T follicular helper cell (primary cell): ENCODE data around the gene VAMP5.
"Not testable (repeated sequence)": the region's sequence is repeated elsewhere in the genome, so short reads cannot be mapped to it uniquely, and the experiment has no call there.

Experiments
- DNase-seq: peaks from one replicate; pipeline ENCODE4 v3.0.0-alpha.2; 2020; ENCODE audit warnings: low read depth

Gene VAMP5

DNA sequence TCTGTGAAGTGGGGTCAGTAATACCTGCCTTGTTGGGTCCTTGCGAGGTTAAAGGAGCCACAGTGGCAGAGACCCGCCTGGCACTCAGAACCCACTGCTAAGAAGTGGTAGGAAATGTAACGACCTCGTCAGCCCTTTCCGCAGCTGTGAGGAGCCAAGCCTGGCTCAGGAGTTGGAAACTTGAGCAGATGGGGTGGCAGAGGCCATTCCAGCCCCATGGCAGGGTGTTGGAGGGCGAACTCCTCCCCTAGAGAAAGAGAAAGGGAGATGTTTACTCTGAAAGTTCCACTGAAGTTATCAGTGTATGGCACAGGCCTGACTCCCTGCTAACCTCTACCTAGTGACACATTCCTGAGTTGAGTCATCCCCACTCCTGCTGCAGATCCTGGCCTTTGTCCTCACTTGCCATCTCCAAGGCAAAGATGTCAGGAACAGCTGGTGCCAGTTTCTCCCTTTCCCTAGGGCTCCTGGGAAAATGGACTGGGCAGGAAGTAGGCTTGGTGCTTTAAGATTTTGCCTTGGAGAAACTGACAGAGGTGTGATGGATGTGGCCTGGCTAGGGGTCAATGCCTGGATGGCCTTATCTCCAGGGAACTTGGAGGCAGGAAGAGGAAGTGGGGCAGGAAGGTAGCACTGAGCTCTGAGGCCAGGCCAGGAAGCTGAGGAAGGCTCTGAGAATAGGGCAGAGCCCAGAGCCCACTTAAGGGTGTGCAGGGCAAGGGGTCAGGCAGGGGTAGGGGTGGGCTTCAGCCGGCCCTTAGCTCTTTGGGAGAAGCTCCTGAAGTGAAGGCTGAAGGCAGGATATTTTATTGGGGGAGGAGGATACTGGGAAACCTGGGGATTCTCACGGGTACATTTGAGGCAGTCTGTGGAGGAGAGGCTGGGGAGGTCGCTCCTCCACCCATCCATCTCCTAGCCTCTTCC lies 888 bp downstream of the VAMP5 start:
- DNase-seq, result no peak

DNA sequence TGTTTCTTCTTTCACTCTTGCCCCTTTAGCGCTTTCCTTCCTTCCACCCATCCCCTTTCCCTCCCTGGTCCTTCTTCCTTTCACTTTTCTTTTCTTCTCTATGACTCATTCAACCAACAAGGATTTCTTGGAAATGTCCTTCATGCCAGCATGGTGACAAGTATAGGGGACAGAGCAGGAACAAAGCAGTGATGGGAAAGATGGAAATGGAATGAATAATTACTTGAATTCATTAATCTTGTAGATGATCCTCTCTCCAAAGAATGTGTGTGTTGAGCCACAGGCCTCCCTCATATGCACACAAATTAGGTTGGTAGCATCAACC lies 1.5 kb downstream of the VAMP5 start:
- no peak for DNase-seq

DNA sequence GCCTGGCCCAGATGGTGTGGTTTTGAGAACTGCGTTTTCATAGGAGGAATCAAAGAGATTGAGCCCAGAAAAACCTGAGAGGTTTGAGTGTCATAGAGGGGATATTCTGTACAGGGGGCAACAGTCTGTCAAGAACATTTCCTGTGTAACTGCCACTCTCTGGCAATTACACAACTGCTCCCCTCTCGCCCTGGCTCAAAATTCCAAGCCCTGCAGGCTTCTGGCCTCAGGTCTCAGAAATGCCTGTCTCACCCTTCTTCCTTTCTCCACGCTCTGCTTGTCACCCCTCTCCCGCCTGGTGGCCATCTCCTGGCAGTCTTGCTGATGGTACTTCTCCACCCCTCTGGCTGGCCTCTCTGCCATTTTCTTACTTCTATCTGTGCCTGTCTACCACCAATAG lies 4.0 kb downstream of the VAMP5 start:
- no peak for DNase-seq

DNA sequence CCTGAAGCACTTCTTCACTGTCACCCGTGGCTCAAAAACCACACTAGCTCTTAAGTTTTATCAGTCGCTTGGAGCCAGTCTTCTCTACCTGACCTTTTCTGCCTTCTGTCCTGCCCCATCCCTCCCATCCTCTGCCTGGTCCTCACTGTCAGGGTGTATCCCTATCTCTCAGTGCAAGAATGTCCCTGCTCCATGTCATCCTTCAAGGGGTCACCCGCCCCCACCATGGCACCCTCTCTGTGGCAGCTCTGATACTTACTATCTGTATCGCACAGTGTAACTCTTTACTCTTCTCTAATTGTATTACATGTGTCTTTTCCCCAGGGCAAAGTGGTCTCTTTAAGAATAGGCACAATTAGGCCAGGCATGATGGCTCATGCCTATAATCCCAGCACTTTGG lies 4.4 kb downstream of the VAMP5 start:
- no peak for DNase-seq

DNA sequence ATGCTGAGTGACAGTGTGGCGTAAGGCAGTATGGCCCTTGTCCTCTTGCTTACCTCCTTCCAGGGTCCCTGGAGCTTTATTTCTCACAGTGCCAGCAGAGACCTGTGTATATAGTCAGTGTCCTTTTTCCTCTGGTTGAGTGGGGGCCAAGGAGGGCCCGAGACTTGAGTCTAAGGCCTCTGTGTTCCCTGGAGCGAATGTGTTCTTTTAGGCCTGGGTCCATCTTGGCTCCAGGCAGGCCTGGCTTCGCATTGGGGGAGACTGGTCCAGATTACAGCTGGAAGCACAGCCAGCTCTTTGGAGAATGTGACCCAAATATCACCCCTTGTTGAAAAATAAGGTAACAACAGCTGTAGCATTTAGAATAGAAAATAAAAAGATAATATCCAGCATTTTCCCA lies 5.0 kb downstream of the VAMP5 start:
- no peak for DNase-seq

DNA sequence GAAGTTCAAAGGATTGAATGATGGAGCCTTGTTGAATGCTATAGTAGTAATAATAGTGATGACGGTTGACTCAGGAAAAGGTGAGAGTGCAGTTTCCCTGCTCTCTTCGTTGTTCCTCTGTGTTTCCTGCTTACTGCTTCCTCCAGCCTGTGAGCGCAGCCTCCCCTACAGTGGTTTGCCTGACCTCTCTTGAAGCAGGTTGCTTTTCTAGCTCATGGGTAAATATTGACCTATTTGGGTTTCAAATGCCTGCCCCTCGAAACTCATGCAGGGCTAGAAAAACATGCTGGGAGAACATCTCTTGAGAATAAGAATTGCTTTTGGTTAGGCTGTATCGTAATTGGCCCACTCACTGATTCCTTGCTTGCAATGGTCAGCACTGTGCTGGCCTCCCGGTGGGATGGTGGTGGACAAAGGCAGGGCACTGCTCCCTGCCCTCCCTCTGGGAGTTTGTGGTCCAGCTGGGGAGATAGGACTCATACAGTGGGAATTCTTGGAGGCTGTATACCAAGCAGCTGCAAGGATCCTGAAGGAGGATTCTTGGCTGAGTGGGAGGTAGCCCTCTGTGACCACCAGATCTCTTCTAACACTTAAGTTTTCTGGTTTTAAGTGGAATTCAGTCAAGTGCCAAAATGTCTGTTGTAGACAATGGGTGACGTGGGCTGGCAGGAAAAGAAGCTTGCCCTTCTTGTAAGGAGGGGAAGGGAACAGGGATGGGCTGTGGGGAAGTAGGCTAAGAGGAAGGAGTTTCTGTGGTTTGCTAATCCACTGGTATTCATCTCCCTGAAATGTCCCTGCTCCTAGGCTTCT lies 6.0 kb downstream of the VAMP5 start:
- no peak for DNase-seq

DNA sequence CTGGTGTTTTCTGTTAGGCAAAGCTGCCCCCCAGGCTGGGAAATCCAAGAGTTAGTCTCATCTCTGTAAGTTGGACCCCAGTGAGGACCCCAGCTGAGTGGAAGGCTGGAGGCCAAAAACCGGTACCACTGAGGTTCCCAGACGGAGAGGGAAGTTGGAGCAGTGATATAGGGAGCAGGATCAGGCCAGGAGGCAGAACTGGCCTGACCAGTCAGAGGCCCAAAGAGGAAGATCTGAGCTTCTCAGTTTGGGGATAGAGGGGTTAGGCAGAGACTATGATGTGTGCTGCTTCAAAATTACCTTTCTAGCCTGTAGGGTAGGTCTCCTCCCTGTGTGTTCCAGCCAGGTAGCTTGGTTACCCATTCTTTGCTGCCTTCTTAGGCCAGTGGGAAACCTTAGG lies 6.7 kb downstream of the VAMP5 start:
- DNase-seq, result no peak

DNA sequence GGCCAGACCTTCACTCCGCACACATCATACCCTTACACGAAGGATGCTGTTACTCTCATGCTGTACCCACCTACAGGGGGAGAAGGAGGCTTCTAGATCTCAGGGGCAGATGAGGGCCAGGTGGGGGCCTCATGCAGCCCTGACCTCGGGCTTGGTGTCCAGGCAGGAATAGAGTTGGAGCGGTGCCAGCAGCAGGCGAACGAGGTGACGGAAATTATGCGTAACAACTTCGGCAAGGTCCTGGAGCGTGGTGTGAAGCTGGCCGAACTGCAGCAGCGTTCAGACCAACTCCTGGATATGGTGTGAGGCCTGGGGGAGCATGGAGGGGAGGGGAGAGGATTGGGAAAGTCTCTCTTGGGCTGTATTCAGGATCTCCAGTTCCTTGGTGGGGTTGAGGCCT lies 7.3 kb downstream of the VAMP5 start:
- DNase-seq, result no peak

DNA sequence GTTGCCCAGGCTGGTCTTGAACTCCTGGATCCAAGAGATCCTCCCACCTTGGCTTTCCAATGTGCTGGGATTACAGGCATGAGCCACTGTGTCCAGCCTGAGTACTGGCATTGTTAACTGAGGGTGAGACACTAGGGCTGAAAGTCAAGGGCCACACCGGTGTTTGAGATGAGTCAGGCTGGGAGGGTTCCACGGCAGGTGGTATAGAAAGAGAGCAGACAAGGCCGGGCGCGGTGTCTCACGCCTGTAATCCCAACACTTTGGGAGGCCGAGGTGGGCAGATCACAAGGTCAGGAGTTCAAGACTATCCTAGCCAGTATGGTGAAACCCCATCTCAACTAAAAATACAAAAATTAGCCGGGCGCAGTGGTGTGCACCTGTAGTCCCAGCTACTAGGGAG lies 8.1 kb downstream of the VAMP5 start:
- not testable (repeated sequence) for DNase-seq

DNA sequence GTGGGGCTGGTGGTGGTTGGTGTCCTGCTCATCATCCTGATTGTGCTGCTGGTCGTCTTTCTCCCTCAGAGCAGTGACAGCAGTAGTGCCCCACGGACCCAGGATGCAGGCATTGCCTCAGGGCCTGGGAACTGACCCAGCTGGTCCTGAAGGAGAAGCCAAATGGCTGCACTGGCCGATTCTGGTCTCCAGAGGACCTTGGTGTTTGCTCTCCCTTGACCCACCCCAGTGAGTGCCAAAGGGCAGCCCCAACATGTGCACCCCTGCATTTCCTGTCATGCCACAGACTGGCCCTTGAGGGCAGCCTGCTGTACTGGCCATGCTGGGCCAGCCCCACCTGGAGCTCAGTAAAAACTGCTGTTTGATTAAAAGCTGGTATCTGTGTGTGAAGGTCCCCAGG lies 8.8 kb downstream of the VAMP5 start:
- DNase-seq, result no peak

DNA sequence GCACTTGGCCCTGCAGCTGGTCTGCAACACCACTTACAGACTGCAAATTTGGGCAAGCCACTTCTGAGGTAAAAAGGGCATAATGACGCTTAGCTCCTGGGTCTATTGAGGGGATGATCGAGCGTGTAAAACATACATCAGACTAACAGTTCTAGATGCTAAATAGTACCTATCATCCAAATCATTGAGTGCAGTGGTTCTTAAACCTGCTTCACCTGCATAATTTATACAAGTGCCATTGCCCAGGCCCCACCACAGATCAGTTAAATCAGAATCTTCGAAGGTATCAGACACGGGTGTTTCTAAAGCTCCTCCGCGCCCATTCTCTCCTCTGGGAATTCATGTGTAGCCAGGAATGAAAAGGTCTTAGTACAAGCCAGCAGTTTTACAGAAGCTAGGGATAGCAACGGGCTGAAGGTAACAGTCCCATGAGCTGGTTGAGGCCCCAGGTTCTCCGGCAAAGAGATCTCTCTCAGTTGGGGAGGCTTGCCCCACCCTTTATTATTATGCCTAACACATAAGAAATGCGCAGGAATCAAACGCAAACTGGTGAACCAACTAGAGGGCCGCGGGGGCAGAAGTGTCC lies 10.6 kb downstream of the VAMP5 start:
- no peak for DNase-seq

DNA sequence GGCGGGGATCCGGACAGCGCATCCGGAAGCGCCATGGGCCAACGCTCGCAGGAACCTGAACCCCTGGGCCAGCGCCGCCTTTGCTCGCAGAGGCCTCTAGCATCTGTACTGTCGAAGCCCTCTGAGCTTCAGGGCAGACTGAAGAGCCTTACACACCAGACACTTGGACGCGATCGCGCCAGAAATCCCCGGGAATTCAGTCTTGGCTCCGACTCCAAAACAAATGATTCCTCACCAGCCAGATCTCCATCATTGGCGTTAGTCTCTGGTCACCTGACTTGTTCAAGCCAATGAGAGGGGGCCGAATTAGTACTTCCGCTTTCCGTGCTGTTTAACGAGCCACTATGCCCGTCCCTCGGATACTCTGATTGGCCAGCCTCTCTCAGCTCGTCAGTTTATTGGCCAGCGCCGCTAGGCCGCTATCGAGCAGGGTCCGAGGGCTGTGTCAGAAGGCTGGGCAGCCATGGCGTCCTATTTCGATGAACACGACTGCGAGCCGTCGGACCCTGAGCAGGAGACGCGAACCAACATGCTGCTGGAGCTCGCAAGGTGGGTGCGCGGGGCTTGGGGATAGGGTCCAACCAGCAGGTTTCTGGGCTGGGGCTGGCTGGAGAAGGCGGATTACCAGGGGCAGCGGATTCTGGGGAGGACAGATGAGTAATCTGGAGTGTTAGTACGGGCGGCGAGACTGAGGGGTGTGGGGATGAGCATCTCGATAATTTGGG lies 11.2 kb downstream of the VAMP5 start, which contains the start of gene RNF181:
Gene RNF181, plus strand, starts transcription at position 445 of the 725 bp plus-strand sequence. Its CDS starts 19 bp downstream, at position 464.
- DNase-seq, result peak; percentile 87

DNA sequence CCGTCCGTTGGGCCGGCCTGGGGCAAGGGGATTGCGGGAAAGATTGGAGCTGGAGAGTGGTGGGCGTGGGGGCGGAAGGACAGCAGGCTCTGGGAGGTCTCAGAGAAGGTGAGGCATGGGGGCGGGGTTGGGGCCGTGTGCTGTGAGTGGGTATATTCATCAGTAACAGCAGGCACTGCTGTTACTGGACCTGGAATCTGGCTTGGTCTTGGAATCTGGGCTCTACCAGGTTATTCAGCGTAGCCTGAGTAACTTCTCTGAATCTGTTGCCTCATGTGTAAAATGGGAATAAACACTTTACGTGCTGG lies 11.7 kb downstream of the VAMP5 start:
- DNase-seq, result no peak

DNA sequence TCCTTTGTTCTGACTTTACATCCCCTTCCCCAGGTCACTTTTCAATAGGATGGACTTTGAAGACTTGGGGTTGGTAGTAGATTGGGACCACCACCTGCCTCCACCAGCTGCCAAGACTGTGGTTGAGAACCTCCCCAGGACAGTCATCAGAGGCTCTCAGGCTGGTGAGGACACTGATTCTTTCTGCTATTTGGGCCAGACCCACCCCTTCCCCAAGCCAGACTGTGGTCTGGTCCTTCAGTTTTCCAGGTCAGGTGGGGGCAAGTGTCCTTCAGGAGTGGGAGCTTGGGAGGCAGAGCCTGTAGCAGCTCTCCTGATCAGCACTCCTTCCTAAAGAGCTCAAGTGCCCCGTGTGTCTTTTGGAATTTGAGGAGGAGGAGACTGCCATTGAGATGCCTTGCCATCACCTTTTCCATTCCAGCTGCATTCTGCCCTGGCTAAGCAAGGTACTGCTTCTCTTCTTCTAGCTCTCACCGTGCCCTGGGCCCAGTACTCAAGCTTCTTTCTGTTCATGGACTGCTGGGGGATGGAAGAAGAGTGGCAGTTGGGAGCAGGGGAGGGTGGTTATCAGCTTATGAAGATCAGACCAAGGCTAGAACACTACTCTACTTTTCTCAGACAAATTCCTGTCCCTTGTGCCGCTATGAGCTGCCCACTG lies 12.4 kb downstream of the VAMP5 start:
- DNase-seq, result no peak

DNA sequence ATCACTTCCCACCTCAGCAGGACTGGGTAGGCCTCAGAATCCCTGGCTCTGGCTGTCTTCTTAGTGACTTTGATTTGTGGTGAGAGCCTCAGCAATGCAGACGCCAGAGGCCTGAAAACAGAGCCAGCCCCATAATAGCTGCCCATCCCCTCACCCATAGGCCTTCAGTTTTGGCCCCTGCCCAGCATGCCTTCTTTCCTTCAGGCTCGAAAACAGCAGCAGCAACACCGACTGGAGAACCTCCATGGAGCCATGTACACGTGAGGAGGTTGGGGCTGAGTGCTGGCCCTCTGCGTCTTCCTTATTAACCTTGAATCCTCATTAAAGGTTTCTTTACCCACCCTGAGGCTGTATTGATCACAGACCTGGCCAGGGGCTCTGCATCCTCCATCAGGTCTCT lies 13.0 kb downstream of the VAMP5 start:
- no peak for DNase-seq

DNA sequence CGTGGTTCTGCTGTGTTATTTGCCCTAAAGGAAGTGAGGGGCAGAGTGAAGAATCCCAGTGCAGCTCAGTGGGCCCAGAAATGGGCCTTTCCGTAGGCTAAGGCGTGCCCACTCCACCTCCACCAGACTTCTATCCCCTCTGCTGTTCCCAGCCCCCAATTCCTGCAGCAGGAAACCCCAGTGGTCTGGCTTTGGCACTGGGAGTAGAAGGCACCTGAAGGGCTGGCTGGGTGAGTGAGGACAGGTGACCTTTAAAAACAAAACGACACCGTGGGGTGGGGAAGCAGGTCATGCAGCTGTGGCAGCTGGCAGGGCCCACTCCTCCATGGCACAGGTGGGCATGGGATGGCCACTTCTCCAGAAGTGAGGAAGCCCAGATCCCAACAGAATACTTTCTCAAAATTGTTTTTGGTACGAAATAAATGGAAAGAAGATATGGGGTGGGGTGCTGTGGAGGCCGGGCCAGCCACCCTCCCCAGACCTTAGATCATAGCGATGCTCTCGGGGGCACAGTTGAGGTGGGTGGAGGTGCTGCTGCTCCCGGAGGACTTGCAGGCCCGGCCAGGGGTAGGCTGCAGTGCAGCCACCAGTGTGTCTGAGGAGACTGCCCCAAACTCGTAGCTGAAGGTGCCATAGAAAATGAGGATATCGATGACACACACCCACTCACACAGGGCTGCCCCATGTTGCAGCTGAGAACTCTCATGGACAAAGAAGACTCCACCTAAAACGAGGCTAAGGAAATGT lies 14.5 kb downstream of the VAMP5 start:
- no peak for DNase-seq

DNA sequence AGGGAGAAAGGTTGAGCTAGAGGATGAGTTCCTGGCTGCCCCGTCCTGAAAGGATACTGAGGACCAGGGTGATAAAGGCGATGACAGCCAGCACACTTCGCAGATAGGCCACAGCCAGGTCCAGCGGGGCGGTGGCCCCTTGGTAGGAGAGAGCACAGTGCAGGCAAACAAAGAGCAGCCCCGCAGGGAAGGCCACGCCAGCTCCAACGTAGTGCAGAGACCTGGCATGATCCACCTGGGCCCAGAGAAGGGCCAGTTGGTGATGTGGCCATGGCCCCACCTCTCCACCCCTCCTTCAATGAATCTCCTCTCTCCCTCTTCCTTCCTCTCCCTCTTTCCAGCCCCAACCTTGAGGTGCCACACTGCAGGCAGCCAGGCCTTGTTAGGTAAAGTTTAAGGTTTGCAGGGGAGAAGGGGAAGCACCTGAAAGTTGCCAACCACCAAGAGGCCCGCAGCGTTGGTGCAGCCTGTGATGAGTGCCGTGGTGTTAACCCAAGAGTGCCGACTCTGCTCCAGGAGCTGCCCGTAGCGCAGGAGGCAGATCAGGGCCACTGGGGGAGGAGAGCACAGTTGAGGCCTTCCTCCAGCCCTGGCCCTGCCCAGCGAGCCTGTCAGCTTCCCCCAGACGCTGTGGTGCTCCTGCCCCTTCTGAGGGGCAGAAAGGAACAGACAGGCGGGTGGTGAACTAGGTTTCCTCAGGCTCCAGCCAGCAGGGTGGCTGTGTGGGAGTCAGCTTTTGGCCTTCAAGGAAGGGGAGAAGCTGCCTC lies 15.4 kb downstream of the VAMP5 start:
- DNase-seq, result no peak

DNA sequence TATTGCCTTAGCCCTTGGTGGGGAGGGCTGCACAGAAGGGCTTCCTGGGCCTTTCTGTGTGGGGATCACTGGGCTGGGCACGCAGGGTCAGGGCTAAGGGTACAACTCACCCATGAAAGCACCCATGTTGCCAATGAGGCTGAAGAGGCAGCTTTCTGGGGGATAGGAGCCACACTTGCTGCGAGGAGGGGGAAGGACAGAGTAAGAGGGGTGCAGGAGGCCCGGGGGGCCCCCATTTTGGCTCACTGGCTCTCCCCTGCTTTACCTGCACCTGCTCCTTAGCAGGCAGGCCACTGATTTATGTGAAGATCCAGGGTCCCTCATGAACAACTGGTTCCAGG lies 16.0 kb downstream of the VAMP5 start:
- no peak for DNase-seq

DNA sequence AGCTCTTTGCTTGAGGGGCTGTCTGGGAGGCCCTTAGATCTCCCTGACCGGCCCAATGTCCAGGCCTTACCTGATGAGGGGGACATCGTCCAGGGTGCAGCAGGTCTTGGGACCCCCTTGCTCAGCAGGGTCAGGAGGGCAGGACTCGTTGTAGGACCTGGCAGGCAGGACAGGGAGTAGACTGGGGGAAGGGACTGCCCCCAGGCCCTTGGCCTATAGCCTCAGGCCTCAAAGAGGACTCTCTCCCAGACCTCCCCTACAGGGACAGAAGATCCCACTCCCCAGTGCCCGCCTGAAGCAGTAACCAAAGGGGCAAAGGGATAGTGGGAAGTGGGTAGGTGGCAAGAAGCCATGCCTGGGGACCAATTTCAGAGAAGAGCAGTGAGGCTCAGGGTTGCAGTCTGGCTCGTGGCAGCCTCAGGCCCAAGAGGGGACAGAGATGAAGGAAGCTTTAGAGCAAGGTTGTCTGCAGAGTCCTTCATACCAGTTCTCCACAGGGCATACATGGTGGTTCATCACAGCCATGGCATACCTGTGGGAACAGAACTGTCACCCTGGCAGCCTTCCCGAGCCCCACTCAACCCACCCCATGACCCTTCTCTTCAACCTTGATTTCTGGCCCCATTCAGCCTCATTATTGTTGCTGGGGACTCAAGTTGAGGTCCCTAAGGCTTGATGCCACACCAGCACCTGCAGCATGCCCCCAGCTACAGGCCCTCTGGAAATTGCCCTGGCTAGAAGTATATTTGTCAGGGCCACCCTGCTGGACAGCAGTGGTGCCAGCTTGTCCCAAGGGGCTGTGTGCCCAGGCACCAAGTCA lies 16.9 kb downstream of the VAMP5 start:
- no peak for DNase-seq
